ENCODE measurements around the gene WDR20.
A peak's percentile ranks its signal among the peaks of the same experiment; 100 is the strongest.

The WDR20 gene

DNA sequence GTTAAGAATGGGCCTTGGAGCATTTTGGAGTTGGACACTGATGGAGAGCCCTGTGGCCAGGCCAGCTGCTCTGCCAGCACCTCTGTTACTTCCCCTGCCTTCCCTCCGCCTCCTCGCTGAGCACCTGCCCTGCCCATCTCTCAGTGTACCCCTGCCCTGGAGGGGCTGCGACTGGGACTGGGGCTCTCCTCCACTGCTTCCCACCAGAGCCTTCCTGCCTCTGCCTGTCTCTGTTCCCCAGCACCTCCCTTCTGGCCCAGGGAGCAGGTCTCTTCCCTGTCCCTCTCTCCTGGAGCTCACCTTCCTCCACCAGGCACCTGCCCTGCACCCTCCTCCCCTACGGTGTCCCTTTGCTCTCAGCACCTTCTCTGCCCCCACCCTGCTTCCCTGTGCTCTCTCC is 62.1 kb downstream of the WDR20 start:
- H3K9ac ChIP-seq, result peak overlapping the region in 5 of 11 experiments; percentile 7 to 84 (median 63); a peak in 10 of 22 replicates
- H3K27me3 ChIP-seq, result no peaks in the 10 kb centered on the region
- H3K9me3 ChIP-seq (replicated peaks in 1 of 11), result no peaks in the 10 kb centered on the region
- H3K4me1 ChIP-seq, result peaks cover 37 to 87% (median 79%) of the 10 kb centered on the region in 10 experiments
- H3K36me3 ChIP-seq, result peaks cover 50 to 78% (median 59%) of the 10 kb centered on the region in 11 experiments
- H4K20me1 ChIP-seq, result peaks cover 5 to 100% (median 86%) of the 10 kb centered on the region in 11 experiments; a peak in 21 of 22 replicates
- peak overlapping the region in 3 of 10 experiments; percentile 9 to 30 (median 23); a peak in 3 of 20 replicates for H3K4me3 ChIP-seq
- H3K4me2 ChIP-seq, result peak overlapping the region; percentile 45 to 97 (median 82)
- peak overlapping the region in 7 of 11 experiments; percentile 1 to 94 (median 76); a peak in 11 of 22 replicates for H3K27ac ChIP-seq
- TF ChIP-seq Cebpa-rat (IDR thresholded peaks at IDR 0.05), result no peak

DNA sequence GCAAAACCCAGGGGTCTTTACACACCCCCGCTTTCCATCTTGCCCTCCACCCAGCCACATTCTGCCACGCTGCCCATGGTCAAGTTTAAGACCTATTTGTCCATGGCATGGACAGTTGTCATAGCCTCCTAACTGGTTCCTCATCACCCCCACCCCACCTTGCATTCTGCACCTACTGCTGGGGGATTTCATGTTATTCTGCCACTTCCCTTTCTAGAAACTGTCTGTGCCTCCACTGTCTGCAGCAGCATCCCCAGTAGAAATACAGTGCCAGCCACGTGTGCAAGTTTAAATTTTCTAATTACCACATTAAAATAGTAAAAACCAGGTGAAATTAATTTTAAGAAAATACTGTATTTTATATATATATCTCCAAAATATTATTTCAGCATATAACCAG is 63.2 kb downstream of the WDR20 start:
- Histone ChIP-seq H4K20me1 (peaks cover 5 to 100% (median 91%) of the 10 kb centered on the region in 11 experiments; a peak in 21 of 22 replicates), H3K4me2 (peak overlapping the region in 9 of 11 experiments; percentile 73 to 97 (median 92); a peak in 18 of 22 replicates), H3K9ac (peak overlapping the region in 2 of 11 experiments; percentile 76 to 84; a peak in 4 of 22 replicates), H3K9me3 (replicated peaks in 1 of 11) (no peaks in the 10 kb centered on the region), H3K4me1 (peaks cover 37 to 91% (median 80%) of the 10 kb centered on the region in 10 experiments), H3K36me3 (peaks cover 48 to 78% (median 58%) of the 10 kb centered on the region in 11 experiments), H3K4me3 (no peak overlapping the region), H3K27ac (peak overlapping the region in 3 of 11 experiments; percentile 79 to 94 (median 88); a peak in 5 of 22 replicates), H3K27me3 (no peaks in the 10 kb centered on the region)
- TF ChIP-seq Cebpa-rat (IDR thresholded peaks at IDR 0.05), result no peak

DNA sequence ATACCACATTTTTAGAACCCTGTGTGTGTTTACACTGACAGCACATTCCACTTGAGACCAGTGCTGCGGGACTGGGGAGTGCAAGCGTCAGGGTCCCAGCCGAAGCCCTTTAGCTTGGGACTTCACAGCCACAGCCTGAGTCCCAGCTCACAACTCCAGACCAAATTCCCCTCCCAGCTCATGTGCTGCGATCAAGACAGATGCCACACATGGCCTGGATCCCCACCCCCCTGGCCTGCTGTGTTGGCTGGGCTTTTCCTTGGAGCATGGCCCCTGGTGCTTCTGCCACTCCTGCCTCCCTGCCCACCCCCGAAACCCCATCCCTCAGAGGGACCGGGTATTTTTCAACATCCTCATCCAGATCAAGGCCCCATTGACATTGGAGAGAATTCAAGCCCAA is 63.7 kb downstream of the WDR20 start:
- H3K4me2 ChIP-seq, result peak overlapping the region in 8 of 11 experiments; percentile 38 to 97 (median 94); a peak in 14 of 22 replicates
- no peaks in the 10 kb centered on the region for H3K27me3 ChIP-seq
- peak overlapping the region in 2 of 11 experiments; percentile 54 to 94; a peak in 4 of 22 replicates for H3K27ac ChIP-seq
- peaks cover 37 to 88% (median 79%) of the 10 kb centered on the region in 10 experiments for H3K4me1 ChIP-seq
- peaks cover 5 to 100% (median 92%) of the 10 kb centered on the region in 11 experiments; a peak in 21 of 22 replicates for H4K20me1 ChIP-seq
- TF ChIP-seq Cebpa-rat (IDR thresholded peaks at IDR 0.05), result no peak
- H3K9ac ChIP-seq, result 0 out of 22 replicates have a peak overlapping the region, but pooled peaks of 1 of the 11 experiments have one; percentile 21
- H3K4me3 ChIP-seq, result no peak overlapping the region
- peaks cover 48 to 78% (median 58%) of the 10 kb centered on the region in 11 experiments for H3K36me3 ChIP-seq
- no peaks in the 10 kb centered on the region for H3K9me3 ChIP-seq (replicated peaks in 1 of 11)

DNA sequence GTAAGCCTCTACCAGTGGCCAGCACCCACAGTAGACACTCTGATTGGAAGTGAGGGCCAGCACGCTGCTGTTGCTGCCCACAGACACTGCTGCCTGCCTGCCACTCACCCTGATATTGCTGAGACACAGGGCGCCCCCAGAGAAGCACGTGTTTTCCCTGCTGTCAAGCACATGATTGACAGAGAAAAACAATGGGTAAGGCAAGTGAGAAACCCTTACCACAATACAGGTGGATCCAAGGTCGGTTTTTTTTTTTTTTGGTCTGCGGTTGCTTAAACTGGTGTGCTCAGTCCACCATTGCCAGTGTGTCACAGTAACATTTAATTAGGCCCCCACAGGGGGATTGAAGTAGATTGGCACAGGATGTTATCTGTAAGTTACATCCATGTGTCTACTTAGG is 65.9 kb downstream of the WDR20 start:
- no peaks in the 10 kb centered on the region for H3K9me3 ChIP-seq (replicated peaks in 1 of 11)
- H3K27ac ChIP-seq, result peak overlapping the region in 4 of 11 experiments; percentile 3 to 94 (median 40); a peak in 4 of 22 replicates
- no peak overlapping the region for H3K4me3 ChIP-seq
- H4K20me1 ChIP-seq, result peaks cover 5 to 100% (median 86%) of the 10 kb centered on the region in 11 experiments; a peak in 21 of 22 replicates
- peak overlapping the region in 1 of 11 experiments; percentile 41; a peak in 2 of 22 replicates for H3K9ac ChIP-seq
- no peaks in the 10 kb centered on the region for H3K27me3 ChIP-seq
- peak overlapping the region in 7 of 11 experiments; percentile 19 to 97 (median 47); a peak in 13 of 22 replicates for H3K4me2 ChIP-seq
- peaks cover 57 to 81% (median 67%) of the 10 kb centered on the region in 11 experiments for H3K36me3 ChIP-seq
- H3K4me1 ChIP-seq, result peaks cover 24 to 67% (median 57%) of the 10 kb centered on the region in 10 experiments
- TF ChIP-seq Cebpa-rat (IDR thresholded peaks at IDR 0.05), result no peak

DNA sequence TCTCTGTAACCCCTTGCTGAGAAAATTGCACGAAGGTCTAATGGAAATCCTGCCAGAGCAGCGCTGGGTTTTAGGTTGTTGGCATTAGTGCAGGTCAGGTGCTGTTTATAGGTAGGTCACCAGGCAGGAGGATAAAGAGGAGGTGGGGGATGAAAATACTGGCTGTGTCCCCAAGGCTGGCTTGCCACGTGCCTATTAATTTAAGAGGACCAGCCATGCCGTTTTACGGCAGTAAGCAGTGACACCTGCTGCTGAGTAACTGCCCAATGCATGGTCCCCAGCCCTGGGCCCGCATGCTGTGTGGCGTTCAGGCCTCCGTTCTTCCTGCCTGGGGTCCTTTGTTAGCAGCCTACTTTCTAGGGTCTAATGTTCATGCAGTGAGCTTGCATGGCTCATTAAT is 67.2 kb downstream of the WDR20 start:
- TF ChIP-seq Cebpa-rat (IDR thresholded peaks at IDR 0.05), result no peak
- Histone ChIP-seq H3K4me3 (no peak overlapping the region), H3K27me3 (no peaks in the 10 kb centered on the region), H3K4me2 (peak overlapping the region in 4 of 11 experiments; percentile 28 to 97 (median 72); a peak in 6 of 22 replicates), H3K36me3 (peaks cover 68 to 94% (median 80%) of the 10 kb centered on the region in 11 experiments), H3K9ac (0 out of 22 replicates have a peak overlapping the region, but pooled peaks of 1 of the 11 experiments have one; percentile 41), H3K27ac (peak overlapping the region in 1 of 11 experiments; percentile 94; a peak in 2 of 22 replicates), H3K4me1 (peaks cover 10 to 54% (median 44%) of the 10 kb centered on the region in 10 experiments), H3K9me3 (replicated peaks in 1 of 11) (no peaks in the 10 kb centered on the region), H4K20me1 (peaks cover 9 to 99% (median 85%) of the 10 kb centered on the region in 11 experiments; a peak in 21 of 22 replicates)

DNA sequence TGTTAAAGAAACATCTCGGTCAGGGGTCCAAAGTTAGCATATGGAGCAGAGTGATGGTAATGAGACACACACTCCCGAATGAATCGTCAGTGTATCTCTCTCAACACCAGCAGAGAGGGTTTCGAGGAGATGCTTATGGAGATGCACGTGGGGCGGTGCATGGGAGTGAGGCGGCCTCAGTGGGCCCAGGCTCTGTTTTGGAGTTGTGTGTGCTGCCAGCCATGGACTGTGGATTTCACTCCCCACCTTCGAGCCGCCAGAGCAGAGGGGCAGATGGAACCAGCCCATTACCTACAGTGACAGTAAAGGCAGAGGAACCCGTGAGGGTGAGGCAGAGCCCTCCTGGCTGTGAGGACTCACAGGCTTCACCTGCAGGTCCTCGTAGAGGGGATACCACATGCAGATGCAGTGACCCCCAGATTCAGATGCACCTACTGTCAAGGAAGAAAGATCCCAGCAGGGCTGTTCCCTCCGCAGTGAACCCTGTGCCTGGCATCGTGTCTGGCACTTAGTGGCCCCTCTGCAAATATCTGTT is 68.2 kb downstream of the WDR20 start:
- Histone ChIP-seq H3K9me3 (replicated peaks in 1 of 11) (no peaks in the 10 kb centered on the region), H3K36me3 (peaks cover 74 to 99% (median 86%) of the 10 kb centered on the region in 11 experiments), H3K27me3 (no peaks in the 10 kb centered on the region), H3K4me3 (no peak overlapping the region), H3K27ac (0 out of 22 replicates have a peak overlapping the region, but pooled peaks of 1 of the 11 experiments have one; percentile 11), H3K9ac (no peak overlapping the region), H3K4me2 (no peak overlapping the region), H3K4me1 (peaks cover under 1 to 44% (median 34%) of the 10 kb centered on the region in 10 experiments; a peak in 17 of 20 replicates), H4K20me1 (peaks cover 14 to 99% (median 85%) of the 10 kb centered on the region in 11 experiments; a peak in 21 of 22 replicates)
- no peak for TF ChIP-seq Cebpa-rat (IDR thresholded peaks at IDR 0.05)

DNA sequence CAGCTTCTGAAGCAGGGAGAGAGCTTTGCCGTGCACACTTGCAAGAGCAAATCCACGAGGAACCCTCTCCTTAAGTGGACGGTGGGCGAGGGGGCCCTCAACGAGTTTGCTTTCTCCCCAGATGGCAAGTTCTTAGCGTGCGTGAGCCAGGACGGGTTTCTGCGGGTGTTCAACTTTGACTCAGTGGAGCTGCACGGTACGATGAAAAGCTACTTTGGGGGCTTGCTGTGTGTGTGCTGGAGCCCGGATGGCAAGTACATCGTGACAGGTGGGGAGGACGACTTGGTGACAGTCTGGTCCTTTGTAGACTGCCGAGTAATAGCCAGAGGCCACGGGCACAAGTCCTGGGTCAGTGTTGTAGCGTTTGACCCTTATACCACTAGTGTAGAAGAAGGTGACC is 69.0 kb downstream of the WDR20 start:
- H3K36me3 ChIP-seq, result peaks cover 69 to 99% (median 89%) of the 10 kb centered on the region in 11 experiments
- no peak overlapping the region for H3K27ac ChIP-seq
- no peaks in the 10 kb centered on the region for H3K27me3 ChIP-seq
- H3K9ac ChIP-seq, result no peak overlapping the region
- H3K4me3 ChIP-seq, result no peak overlapping the region
- H4K20me1 ChIP-seq, result peaks cover 19 to 99% (median 85%) of the 10 kb centered on the region in 11 experiments; a peak in 21 of 22 replicates
- H3K4me1 ChIP-seq, result peaks cover 0 to 36% (median 26%) of the 10 kb centered on the region in 10 experiments; a peak in 14 of 20 replicates
- H3K4me2 ChIP-seq, result no peak overlapping the region
- H3K9me3 ChIP-seq (replicated peaks in 1 of 11), result no peaks in the 10 kb centered on the region
- no peak for TF ChIP-seq Cebpa-rat (IDR thresholded peaks at IDR 0.05)

DNA sequence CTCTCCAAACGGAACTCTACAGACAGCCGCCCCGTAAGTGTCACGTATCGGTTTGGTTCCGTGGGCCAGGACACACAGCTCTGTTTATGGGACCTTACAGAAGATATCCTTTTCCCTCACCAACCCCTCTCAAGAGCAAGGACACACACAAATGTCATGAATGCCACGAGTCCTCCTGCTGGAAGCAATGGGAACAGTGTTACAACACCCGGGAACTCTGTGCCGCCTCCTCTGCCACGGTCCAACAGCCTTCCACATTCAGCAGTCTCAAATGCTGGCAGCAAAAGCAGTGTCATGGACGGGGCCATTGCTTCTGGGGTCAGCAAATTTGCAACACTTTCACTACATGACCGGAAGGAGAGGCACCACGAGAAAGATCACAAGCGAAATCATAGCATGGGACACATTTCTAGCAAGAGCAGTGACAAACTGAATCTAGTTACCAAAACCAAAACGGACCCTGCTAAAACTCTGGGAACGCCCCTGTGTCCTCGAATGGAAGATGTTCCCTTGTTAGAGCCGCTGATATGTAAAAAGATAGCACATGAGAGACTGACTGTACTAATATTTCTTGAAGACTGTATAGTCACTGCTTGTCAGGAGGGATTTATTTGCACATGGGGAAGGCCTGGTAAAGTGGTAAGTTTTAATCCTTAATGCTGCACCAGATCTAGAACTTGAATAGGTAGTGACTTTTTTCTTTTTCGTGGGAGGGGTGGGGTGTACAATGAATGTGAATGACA is 69.7 kb downstream of the WDR20 start:
- Histone ChIP-seq H3K4me1 (peaks cover 0 to 29% (median 19%) of the 10 kb centered on the region in 10 experiments; a peak in 13 of 20 replicates), H3K9me3 (replicated peaks in 1 of 11) (no peaks in the 10 kb centered on the region), H3K27me3 (no peaks in the 10 kb centered on the region), H3K36me3 (peaks cover 64 to 96% (median 88%) of the 10 kb centered on the region in 11 experiments), H3K4me2 (no peak overlapping the region), H3K4me3 (no peak overlapping the region), H3K27ac (no peak overlapping the region), H4K20me1 (peaks cover 24 to 99% (median 85%) of the 10 kb centered on the region in 11 experiments; a peak in 21 of 22 replicates), H3K9ac (no peak overlapping the region)
- no peak for TF ChIP-seq Cebpa-rat (IDR thresholded peaks at IDR 0.05)

Data from BLaER1 treated with 17β-estradiol and CSF1 and Interleukin-3, amounts not matched to agents 10 nM and 100 nM (cell line).